HCT116 (cell line): ENCODE data around the gene FBXL17. TPM values are rescaled to one million over a fixed set of nuclear protein-coding genes. Genes with fewer than 3 reads are reported as not detected.

ENCODE experiments used
- ATAC-seq: fragments of 200-7000 bp; cut with Tn5 transposase; 2 replicates; pipeline ENCODE4 v1.9.1; 2020; ENCODE audit warnings: mild to moderate bottlenecking, moderate library complexity
- BruUV-seq: library from RNA; stranded (reverse); fragments of 400-500 nt; replicated peaks from 2 replicates; lab custom pipeline; 2021; lab: Mats Ljungman, UMichigan
- CTCF ChIA-PET: fragments of 300-600 bp; sonication (Branson Sonifier 250); formaldehyde crosslinking; loops from one replicate; lab custom pipeline; 2021; ENCODE audit warnings: antibody characterized with exemption; lab: Charles Lee
- POLR2A ChIA-PET: fragments of 300-600, 350-600 bp; sonication (Branson Sonifier 250); formaldehyde crosslinking; loops from one replicate; lab custom pipeline; 2021; ENCODE audit warnings: antibody characterized with exemption; lab: Charles Lee
- RAD21 ChIA-PET, 2 experiments: fragments of 300-600 bp; sonication (Branson Sonifier 250); formaldehyde crosslinking; loops; one replicate each; lab custom pipeline; 2023; ENCODE audit warnings: low total read pairs in 2 of 2; ENCODE audit not compliant: uncharacterized antibody in 2 of 2, unreplicated experiment in 2 of 2, low non-redundant PET in 1 of 2; lab: Charles Lee
- DNase-seq: peaks from one replicate; pipeline ENCODE4 v3.0.0-alpha.2; 2010; ENCODE audit warnings: low read depth, low spot score
- H2AFZ ChIP-seq: fragments of 200-600 bp; shearing (Covaris generic), sonication (generic); 2 replicates; pipeline ENCODE4 v1.6.1; 2017; ENCODE audit warnings: low read depth, mixed run types, mixed read lengths, antibody characterized with exemption, low read length; ENCODE audit not compliant: poor library complexity, severe bottlenecking
- H3K27ac ChIP-seq: 2 replicates; pipeline ENCODE4 v1.5.1; 2012; ENCODE audit warnings: low read depth, low read length
- H3K27me3 ChIP-seq: fragments of 200-600 bp; sonication (generic); 2 replicates; pipeline ENCODE4 v1.6.1; 2016; ENCODE audit warnings: mixed run types, low read length, mixed read lengths; ENCODE audit not compliant: insufficient read depth
- H3K36me3 ChIP-seq, 2 experiments: fragments of 200-500 bp in 1 of 2; fragments of 200-600 bp in 1 of 2; sonication (Bioruptor generic) in 1 of 2; sonication (generic) in 1 of 2; 2 replicates each; pipeline versions ENCODE4 v1.5.1 to v1.6.1; 2014 to 2016; ENCODE audit warnings: low read length in 2 of 2, inconsistent platforms in 1 of 2, mixed read lengths in 1 of 2, mixed run types in 1 of 2; ENCODE audit not compliant: insufficient read depth in 2 of 2, control insufficient read depth in 1 of 2
- H3K4me1 ChIP-seq, 2 experiments: fragments of 200-600 bp in 1 of 2; sonication (generic) in 1 of 2; 2 replicates each; pipeline versions ENCODE4 v1.5.1 to v1.6.1; 2012 to 2017; ENCODE audit warnings: low read length in 2 of 2, inconsistent platforms in 1 of 2, mild to moderate bottlenecking in 1 of 2, mixed read lengths in 1 of 2, mixed run types in 1 of 2, moderate library complexity in 1 of 2; ENCODE audit not compliant: insufficient read depth in 2 of 2, control insufficient read depth in 1 of 2
- H3K4me2 ChIP-seq: fragments of 200-600 bp; sonication (generic); 2 replicates; pipeline ENCODE4 v1.6.1; 2017; ENCODE audit warnings: mixed run types, low read length, mixed read lengths
- H3K4me3 ChIP-seq, 2 experiments: fragments of 200-600 bp in 1 of 2; sonication (generic) in 1 of 2; replicated peaks in 1 of 2; 2 replicates each; pipeline ENCODE4 v1.5.1; 2011 to 2016; ENCODE audit warnings: low read length in 2 of 2, control low read depth in 1 of 2, low read depth in 1 of 2, mild to moderate bottlenecking in 1 of 2, mixed read lengths in 1 of 2, mixed run types in 1 of 2
- H3K79me2 ChIP-seq: fragments of 200-600 bp; sonication (generic); 2 replicates; pipeline ENCODE4 v1.6.1; 2017; ENCODE audit warnings: mild to moderate bottlenecking, mixed run types, low read length, moderate library complexity, mixed read lengths; ENCODE audit not compliant: insufficient read depth
- H3K9ac ChIP-seq: fragments of 200-600 bp; sonication (generic); 2 replicates; pipeline ENCODE4 v1.6.1; 2016; ENCODE audit warnings: low read length, mixed read lengths
- H3K9me2 ChIP-seq: fragments of 200-600 bp; sonication (generic), shearing (Covaris generic); 2 replicates; pipeline ENCODE4 v1.6.1; 2017; ENCODE audit warnings: mixed run types, mild to moderate bottlenecking, moderate library complexity; ENCODE audit not compliant: insufficient read depth
- H3K9me3 ChIP-seq, 2 experiments: fragments of 200-500 bp in 1 of 2; fragments of 200-600 bp in 1 of 2; sonication (Bioruptor generic) in 1 of 2; sonication (generic) in 1 of 2; 2 replicates each; pipeline ENCODE4 v1.6.1; 2014 to 2017; ENCODE audit warnings: low read length in 2 of 2, mixed read lengths in 2 of 2, inconsistent platforms in 1 of 2, low read depth in 1 of 2, mild to moderate bottlenecking in 1 of 2, mixed run types in 1 of 2, moderate library complexity in 1 of 2; ENCODE audit not compliant: control insufficient read depth in 1 of 2, insufficient read depth in 1 of 2
- H4K20me1 ChIP-seq: fragments of 200-600 bp; sonication (generic), shearing (Covaris generic); 2 replicates; pipeline ENCODE4 v1.6.1; 2017; ENCODE audit warnings: mixed run types, mild to moderate bottlenecking, moderate library complexity; ENCODE audit not compliant: insufficient read depth
- CTCF ChIP-seq, 3 experiments: fragments of 200-600 bp in 1 of 3; sonication (generic) in 1 of 3; IDR thresholded peaks in 2 of 3; conservative IDR thresholded peaks in 1 of 3; 2 replicates each; pipeline ENCODE4 v1.5.1; 2012 to 2017; ENCODE audit warnings: low read depth in 2 of 3, low read length in 2 of 3, antibody characterized with exemption in 1 of 3, borderline replicate concordance in 1 of 3, control low read depth in 1 of 3, mild to moderate bottlenecking in 1 of 3, mixed read lengths in 1 of 3, mixed run types in 1 of 3, moderate library complexity in 1 of 3; ENCODE audit not compliant: insufficient read depth in 1 of 3
- EZH2phosphoT487 ChIP-seq: fragments of 200-600 bp; IDR thresholded peaks from 2 replicates; pipeline ENCODE4 v1.6.1; 2018; ENCODE audit warnings: antibody characterized with exemption, borderline replicate concordance
- RAD21 ChIP-seq: IDR thresholded peaks from 2 replicates; pipeline ENCODE4 v1.6.1; 2012; ENCODE audit warnings: low read depth, mild to moderate bottlenecking
- REST ChIP-seq: IDR thresholded peaks from 2 replicates; pipeline ENCODE4 v1.6.1; 2012; ENCODE audit warnings: low read depth
- intact Hi-C: fragments of 100-400 bp; cut with micrococcal nuclease; formaldehyde crosslinking; loops from 2 replicates; pipeline ENCODE4 v1.10.0; 2022
- total RNA-seq: library from RNA; stranded (reverse); gene quantifications from one replicate; pipeline ENCODE4 v1.2.1, GENCODE V29; 2021; ENCODE audit not compliant: unreplicated experiment

Gene FBXL17
- total RNA-seq, 1 experiment from 2014 or later = 9.4 TPM

- TF ChIP-seq REST = no peak
Measured at GRCh38 chr5:108353087-108353486, 28.8 kb downstream of the FBXL17 start (continued).

- BruUV-seq = no TSS peak
- H3K27ac ChIP-seq = no peak overlapping the region
- no peaks in the 10 kb centered on the region for H3K4me1 ChIP-seq
- H3K9me3 ChIP-seq = no peaks in the 10 kb centered on the region
- no peak overlapping the region for H3K4me2 ChIP-seq
- H2AFZ ChIP-seq = no peak overlapping the region
- H3K4me3 ChIP-seq = no peak overlapping the region
- ChIA-PET RAD21 (interaction anchor here (1.5 to 1.6 kb wide), 2 partner anchors 85 kb away, joined by 7 to 10 read pairs; no protein-coding TSS in a partner anchor), POLR2A (no interaction called here), CTCF (interaction anchor here (0.8 to 2.5 kb wide), 15 partner anchors 9 to 774 kb away, joined by 3 to 58 read pairs (median 4); no protein-coding TSS in a partner anchor)
- H3K79me2 ChIP-seq = no peaks in the 10 kb centered on the region
- TF ChIP-seq RAD21 = peak; percentile 57
- peak in 2 of 3 experiments; percentile 42 to 58; a peak in 3 of 6 replicates for TF ChIP-seq CTCF (IDR thresholded peaks at IDR 0.05 in 2 of 3, conservative IDR thresholded peaks at IDR 0.05 in 1 of 3; ENCODE audit: borderline replicate concordance in 1 of 3, insufficient read depth in 1 of 3, low read depth in 2 of 3, low read length in 2 of 3)
- TF ChIP-seq EZH2phosphoT487 = no peak
- no peak overlapping the region for H3K9ac ChIP-seq
- ATAC-seq (peak; percentile 62), DNase-seq (peak; percentile 13)
- intact Hi-C loops = loop anchor here (1.0 to 2.0 kb wide), 2 partner anchors 85 to 197 kb away; no protein-coding TSS in a partner anchor
- H3K9me2 ChIP-seq = no peaks in the 10 kb centered on the region
- no peaks in the 10 kb centered on the region for H3K27me3 ChIP-seq
- no peaks in the 10 kb centered on the region for H3K36me3 ChIP-seq
- H4K20me1 ChIP-seq = no peaks in the 10 kb centered on the region
Measured at GRCh38 chr5:108345541-108346171, 36.2 kb downstream of the FBXL17 start.
